ENCODE results near the gene KMT2B. TPM values are rescaled to one million over a fixed set of nuclear protein-coding genes. Genes with fewer than 3 reads are reported as not detected.

Gene KMT2B
- total and polyA plus RNA-seq, 2 of the 8 experiments (the other 6 are each of a cell fraction or from before 2014, with no cell fraction given): 26.7 to 38.6 TPM

DNA sequence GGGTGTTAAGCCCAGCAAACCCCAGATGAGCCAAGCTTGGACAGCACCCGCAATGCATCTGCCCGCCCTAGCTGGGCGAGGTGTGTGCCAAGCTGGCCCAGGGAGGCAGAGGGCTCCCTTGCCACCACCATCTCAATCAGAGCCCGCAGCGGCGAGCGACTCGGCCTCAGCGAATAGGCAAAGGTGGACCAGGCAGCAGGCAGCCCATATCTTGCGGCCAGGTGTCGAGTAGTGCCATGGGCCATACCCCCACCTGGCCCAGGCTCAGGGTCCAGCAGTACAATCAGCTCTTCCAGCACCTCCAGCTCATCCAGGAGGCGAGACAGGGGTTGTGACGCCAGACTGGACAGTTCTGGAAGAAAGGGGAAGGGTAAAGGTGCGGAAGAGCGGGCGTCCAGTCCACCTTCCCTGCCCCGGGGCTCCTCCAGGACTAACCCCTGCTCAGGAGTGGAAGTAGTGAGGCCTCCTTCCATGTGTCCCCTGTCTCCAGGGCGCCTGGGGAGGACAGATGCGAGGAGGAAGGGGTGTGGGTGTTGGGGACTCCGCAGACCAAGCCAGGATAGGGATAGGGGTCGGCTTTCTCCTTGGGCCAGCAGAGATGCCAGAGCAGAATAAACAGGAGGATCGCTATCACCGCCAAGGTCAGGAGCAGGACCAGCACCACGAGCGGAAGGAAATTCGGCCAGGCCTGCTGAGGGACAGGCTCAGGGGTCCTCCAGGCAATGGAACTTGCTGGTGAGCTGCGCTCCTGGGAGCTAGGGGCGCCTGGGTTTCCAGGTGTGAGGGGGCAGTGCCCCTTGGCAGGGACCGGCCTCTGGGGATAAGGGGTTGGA is 21.7 kb downstream of the KMT2B start:
- H4K20me1 ChIP-seq (replicated peaks in 1 of 2; ENCODE audit: control insufficient read depth in 1 of 2, insufficient read depth in 2 of 2, low read length in 2 of 2): peaks cover 0 to 9% of the 10 kb centered on the region in 2 experiments
- no peak overlapping the region for H3K56ac ChIP-seq (replicated peaks; ENCODE audit: insufficient read length, low read depth, low read length)
- H3K36me3 ChIP-seq (ENCODE audit: control insufficient read depth in 2 of 4, insufficient read depth in 4 of 4, low read length in 3 of 4): peaks cover 11 to 25% (median 18%) of the 10 kb centered on the region in 4 experiments; a peak in 6 of 8 replicates
- peak overlapping the region in 3 of 4 experiments; percentile 29 to 52 (median 31); a peak in 3 of 7 replicates for H3K9ac ChIP-seq (replicated peaks in 1 of 4; ENCODE audit: extremely low read depth in 1 of 4, low read depth in 3 of 4, low read length in 3 of 4)
- H3K4me1 ChIP-seq (replicated peaks in 1 of 4; ENCODE audit: control insufficient read depth in 3 of 4, insufficient read depth in 4 of 4, low read length in 3 of 4): peaks cover 0 to 5% (median 3%) of the 10 kb centered on the region in 4 experiments; a peak in 3 of 7 replicates
- peak; percentile 9; the same call in 1 of the 2 replicates for TF ChIP-seq POLR2AphosphoS5 (IDR thresholded peaks at IDR 0.05; ENCODE audit: low read depth, low read length)
- 0 out of 3 replicates have a peak, but pooled peaks of 1 of the 2 experiments have one; percentile 38 for TF ChIP-seq POLR2A (IDR thresholded peaks at IDR 0.05; ENCODE audit: control extremely low read depth in 1 of 2, low read depth in 2 of 2, low read length in 2 of 2)
- TF ChIP-seq BACH1 (IDR thresholded peaks at IDR 0.05; ENCODE audit: low read length): no peak
- no peak overlapping the region for H4K91ac ChIP-seq (replicated peaks; ENCODE audit: insufficient read length, low read length)
- no peak overlapping the region for H3K27ac ChIP-seq (ENCODE audit: low read depth, low read length)
- FAIRE-seq (no peak), DNase-seq (ENCODE audit: low read depth in 1 of 2, low spot score in 2 of 2) (peak in 1 of 2 experiments; percentile 59)
- H2BK5ac ChIP-seq (ENCODE audit: low read depth, low read length): no peak overlapping the region
- no peak overlapping the region for H3K14ac ChIP-seq (ENCODE audit: insufficient read length)
- H3K4me2 ChIP-seq (ENCODE audit: insufficient read depth in 1 of 2, low read depth in 2 of 2, low read length in 2 of 2): peak overlapping the region; percentile 70 to 78
- H3K9me3 ChIP-seq (ENCODE audit: insufficient read depth in 2 of 2, low read depth in 1 of 2, low read length in 1 of 2): no peaks in the 10 kb centered on the region
- peaks cover 11% of the 10 kb centered on the region; the same call in 1 of the 2 replicates for H3K23me2 ChIP-seq (ENCODE audit: low read depth, low read length)
- H2BK20ac ChIP-seq (ENCODE audit: low read length): no peak overlapping the region
- H3K23ac ChIP-seq (ENCODE audit: insufficient read length): no peak overlapping the region
- WGBS, 2 experiments (ENCODE audit: extremely low coverage in 1 of 2, insufficient coverage in 1 of 2, insufficient read length in 1 of 2, insufficient replicate concordance in 2 of 2, low coverage in 1 of 2, low lambda C conversion rate in 2 of 2, missing lambda C conversion rate in 1 of 2): 79% methylated on average over 29 of the region's 29 CpGs; no CpG with 5 or more reads in 1 of the 2 experiments
- H4K8ac ChIP-seq (ENCODE audit: extremely low read depth, insufficient read depth, low read length): peak overlapping the region; percentile 65; the same call in 1 of the 2 replicates
- no peak overlapping the region for H2AK5ac ChIP-seq (ENCODE audit: low read depth, low read length)
- POLR2A ChIA-PET (ENCODE audit: partially characterized antibody): interaction anchor here (0.6 to 7.6 kb wide), 18 partner anchors 8 to 244 kb away, joined by 3 to 54 read pairs (median 6); partner anchors contain the start of genes APLP1, COX6B1, HSPB6 and LIN37
- CTCF ChIA-PET (ENCODE audit: partially characterized antibody): interaction anchor here (1.2 to 8.9 kb wide), 6 partner anchors 16 to 138 kb away, joined by 5 to 80 read pairs (median 5); no protein-coding TSS in a partner anchor
- peak overlapping the region; percentile 72 to 86 (median 78) for H3K4me3 ChIP-seq (ENCODE audit: extremely low read depth in 1 of 4, insufficient read depth in 2 of 4, low read depth in 3 of 4, low read length in 4 of 4)
- no peak overlapping the region for H2AFZ ChIP-seq (ENCODE audit: low read length)
- no peak overlapping the region for H2BK120ac ChIP-seq (replicated peaks; ENCODE audit: low read depth, low read length)
- no peak overlapping the region for H3K4ac ChIP-seq (replicated peaks; ENCODE audit: insufficient read length, low read depth, low read length)
- no peaks in the 10 kb centered on the region; the same call in 1 of the 2 replicates for H3K79me1 ChIP-seq (ENCODE audit: low read depth, low read length)
- H3K79me2 ChIP-seq (ENCODE audit: control insufficient read depth in 1 of 2, insufficient read depth in 2 of 2, low read length in 2 of 2): no peaks in the 10 kb centered on the region
- H2BK15ac ChIP-seq (ENCODE audit: low read length): no peak overlapping the region
- no peaks in the 10 kb centered on the region for H3K27me3 ChIP-seq (replicated peaks in 1 of 4; ENCODE audit: control insufficient read depth in 3 of 4, extremely low read depth in 1 of 4, insufficient read depth in 3 of 4, low read length in 3 of 4)
- no peak overlapping the region; the same call in 1 of the 2 replicates for H3K18ac ChIP-seq (ENCODE audit: extremely low read depth, low read length)
- no peak overlapping the region for H4K5ac ChIP-seq (ENCODE audit: insufficient read length, low read depth, low read length)
- H2BK12ac ChIP-seq (ENCODE audit: low read depth, low read length): no peak overlapping the region

Data from H1 (cell line).